NT2/D1 (cell line): Measurements from ENCODE around the gene OR8B2.

Experiments
- DNase-seq: peaks from one replicate; pipeline ENCODE4 v3.0.0-alpha.2; 2011; ENCODE audit warnings: low read depth, low spot score
- H3K27me3 ChIP-seq: 2 replicates; pipeline ENCODE4 v1.6.0; 2011; ENCODE audit warnings: mild to moderate bottlenecking; ENCODE audit not compliant: insufficient read length, insufficient read depth
- H3K36me3 ChIP-seq: 2 replicates; pipeline ENCODE4 v1.6.1; 2011; ENCODE audit warnings: mild to moderate bottlenecking, low read length, mixed read lengths; ENCODE audit not compliant: insufficient read depth, insufficient read length
- H3K4me1 ChIP-seq: 2 replicates; pipeline ENCODE4 v1.5.1; 2011; ENCODE audit not compliant: insufficient read depth, insufficient read length
- H3K4me3 ChIP-seq: 2 replicates; pipeline ENCODE4 v1.5.1; 2011; ENCODE audit warnings: low read depth; ENCODE audit not compliant: insufficient read length
- H3K9ac ChIP-seq: 2 replicates; pipeline ENCODE4 v1.6.0; 2011; ENCODE audit warnings: low read depth; ENCODE audit not compliant: insufficient read length
- H3K9me3 ChIP-seq: 2 replicates; pipeline ENCODE4 v1.5.1; 2011; ENCODE audit warnings: mild to moderate bottlenecking, low read length; ENCODE audit not compliant: insufficient read depth
- SUZ12 ChIP-seq: IDR thresholded peaks from 2 replicates; pipeline ENCODE4 v1.6.1; 2011; ENCODE audit not compliant: insufficient read length, insufficient read depth; ENCODE audit errors: extremely low read depth
- YY1 ChIP-seq: IDR thresholded peaks from 2 replicates; pipeline ENCODE4 v1.6.1; 2011; ENCODE audit not compliant: insufficient read length, insufficient read depth
- ZNF274 ChIP-seq: IDR thresholded peaks from 2 replicates; pipeline ENCODE4 v1.6.1; 2011; ENCODE audit warnings: mild to moderate bottlenecking, low read depth, low read length

The OR8B2 gene

DNA sequence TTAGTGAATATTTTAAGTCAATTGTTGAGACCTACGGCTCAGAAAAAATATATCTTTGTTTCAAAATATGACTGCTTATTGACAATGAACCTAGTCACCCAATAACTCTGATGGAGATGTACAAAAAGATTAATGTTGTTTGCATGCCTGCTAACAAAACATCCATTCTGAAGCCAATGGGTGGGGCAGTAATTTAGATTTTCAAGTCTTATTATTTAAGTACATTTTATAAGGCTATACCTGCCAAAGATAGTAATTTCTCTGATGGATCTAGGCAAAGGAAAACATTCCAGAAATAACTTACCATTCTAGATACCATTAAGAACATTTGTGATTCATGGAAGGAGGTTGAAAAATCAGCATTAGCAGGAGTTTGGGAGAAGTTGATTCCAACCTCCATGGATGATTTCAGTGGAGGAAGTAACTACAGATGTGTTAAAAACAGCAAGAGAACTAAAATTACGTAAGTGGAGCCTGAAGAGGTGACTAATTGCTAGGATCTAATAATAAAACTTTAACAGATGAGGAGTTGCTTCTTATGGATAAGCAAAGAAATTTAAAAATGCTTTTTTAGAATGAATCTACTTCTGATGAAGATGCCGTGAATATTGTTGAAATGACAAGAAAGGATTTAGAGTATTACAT lies 37.9 kb downstream of the OR8B2 start:
- Histone ChIP-seq H3K27me3 (no peaks in the 10 kb centered on the region), H3K9me3 (no peaks in the 10 kb centered on the region), H3K36me3 (no peaks in the 10 kb centered on the region), H3K4me1 (no peaks in the 10 kb centered on the region), H3K4me3 (no peak overlapping the region), H3K9ac (no peak overlapping the region)
- no peak for DNase-seq
- TF ChIP-seq ZNF274, result no peak
- no peak for TF ChIP-seq SUZ12
- TF ChIP-seq YY1, result no peak

GRCh38 chr11:124344346-124344745 lies 40.0 kb downstream of the OR8B2 start:
- no peak for DNase-seq
- TF ChIP-seq ZNF274, result no peak
- TF ChIP-seq YY1, result no peak
- TF ChIP-seq SUZ12, result no peak
- H3K4me3 ChIP-seq, result no peak overlapping the region
- no peaks in the 10 kb centered on the region for H3K36me3 ChIP-seq
- no peaks in the 10 kb centered on the region for H3K4me1 ChIP-seq
- no peak overlapping the region for H3K9ac ChIP-seq
- no peaks in the 10 kb centered on the region for H3K9me3 ChIP-seq
- H3K27me3 ChIP-seq, result no peaks in the 10 kb centered on the region

- Histone ChIP-seq H3K4me1 (no peaks in the 10 kb centered on the region), H3K9ac (no peak overlapping the region), H3K36me3 (no peaks in the 10 kb centered on the region), H3K9me3 (no peaks in the 10 kb centered on the region), H3K27me3 (no peaks in the 10 kb centered on the region), H3K4me3 (no peak overlapping the region)
- DNase-seq, result no peak
- TF ChIP-seq ZNF274, result no peak
These were observed 44.2 kb downstream of the OR8B2 start for GRCh38 chr11:124340142-124340447.

DNA sequence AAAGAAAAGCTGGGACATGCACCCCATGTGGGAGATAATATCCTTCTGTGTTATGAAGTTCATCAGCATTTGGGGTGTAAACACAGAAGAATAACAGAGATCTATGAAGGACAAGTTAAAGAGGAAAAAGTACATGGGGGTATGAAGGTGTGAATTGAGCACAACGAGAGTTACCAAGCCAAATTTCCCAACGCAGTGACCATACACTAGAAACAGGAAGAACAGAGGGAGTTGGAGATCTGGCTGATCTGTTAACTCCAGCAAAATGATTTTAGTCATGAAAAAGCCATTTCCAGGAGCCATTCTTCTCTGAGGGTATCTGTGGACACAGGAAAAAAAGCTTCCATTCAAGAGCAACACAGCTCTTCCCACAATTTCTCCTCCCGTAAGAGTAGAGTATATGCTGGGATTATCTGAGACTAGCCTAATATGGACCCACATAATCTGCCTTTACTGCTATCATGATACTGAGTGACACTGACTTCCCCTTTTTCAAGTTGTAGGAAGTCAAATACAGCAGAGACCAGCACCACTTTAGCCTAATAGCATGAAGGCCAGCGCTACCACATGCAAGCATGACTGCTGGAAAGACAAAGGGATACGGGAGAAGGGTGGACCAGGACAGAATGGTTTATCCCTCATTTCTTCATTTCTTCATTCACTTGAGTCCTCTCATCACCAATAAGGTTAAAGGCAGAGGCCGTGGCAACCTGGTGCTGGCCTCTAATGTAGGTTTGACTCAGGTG lies 44.7 kb downstream of the OR8B2 start:
- Histone ChIP-seq H3K4me3 (no peak overlapping the region), H3K4me1 (no peaks in the 10 kb centered on the region), H3K27me3 (no peaks in the 10 kb centered on the region), H3K9ac (no peak overlapping the region), H3K36me3 (no peaks in the 10 kb centered on the region), H3K9me3 (no peaks in the 10 kb centered on the region)
- no peak for TF ChIP-seq SUZ12
- TF ChIP-seq ZNF274, result no peak
- TF ChIP-seq YY1, result no peak
- DNase-seq, result no peak
